ENCODE results near the gene GPR35.

Gene GPR35

GRCh38 chr2:240643811-240644150 lies 18.5 kb downstream of the GPR35 start:
- H2AFZ ChIP-seq (ENCODE audit: low read length, unreplicated experiment) = no peak overlapping the region
- H3K79me2 ChIP-seq (ENCODE audit: control insufficient read depth, insufficient read depth, low read length, unreplicated experiment) = no peaks in the 10 kb centered on the region
- no peak overlapping the region for H3K27ac ChIP-seq (ENCODE audit: low read depth, low read length)
- no peaks in the 10 kb centered on the region for H3K4me1 ChIP-seq (ENCODE audit: control insufficient read depth, insufficient read depth, low read length, unreplicated experiment)
- H3K27me3 ChIP-seq (ENCODE audit: insufficient read depth, low read length) = peaks cover 62% of the 10 kb centered on the region
- H3K36me3 ChIP-seq (ENCODE audit: insufficient read depth, low read length) = no peaks in the 10 kb centered on the region
- H3K4me3 ChIP-seq (ENCODE audit: low read depth, low read length) = no peak overlapping the region

GRCh38 chr2:240644171-240644651 lies 18.9 kb downstream of the GPR35 start:
- H3K4me1 ChIP-seq (ENCODE audit: control insufficient read depth, insufficient read depth, low read length, unreplicated experiment) = no peaks in the 10 kb centered on the region
- no peak overlapping the region for H3K27ac ChIP-seq (ENCODE audit: low read depth, low read length)
- H3K36me3 ChIP-seq (ENCODE audit: insufficient read depth, low read length) = no peaks in the 10 kb centered on the region
- H2AFZ ChIP-seq (ENCODE audit: low read length, unreplicated experiment) = no peak overlapping the region
- H3K27me3 ChIP-seq (ENCODE audit: insufficient read depth, low read length) = peaks cover 65% of the 10 kb centered on the region
- H3K79me2 ChIP-seq (ENCODE audit: control insufficient read depth, insufficient read depth, low read length, unreplicated experiment) = no peaks in the 10 kb centered on the region
- no peak overlapping the region for H3K4me3 ChIP-seq (ENCODE audit: low read depth, low read length)

DNA sequence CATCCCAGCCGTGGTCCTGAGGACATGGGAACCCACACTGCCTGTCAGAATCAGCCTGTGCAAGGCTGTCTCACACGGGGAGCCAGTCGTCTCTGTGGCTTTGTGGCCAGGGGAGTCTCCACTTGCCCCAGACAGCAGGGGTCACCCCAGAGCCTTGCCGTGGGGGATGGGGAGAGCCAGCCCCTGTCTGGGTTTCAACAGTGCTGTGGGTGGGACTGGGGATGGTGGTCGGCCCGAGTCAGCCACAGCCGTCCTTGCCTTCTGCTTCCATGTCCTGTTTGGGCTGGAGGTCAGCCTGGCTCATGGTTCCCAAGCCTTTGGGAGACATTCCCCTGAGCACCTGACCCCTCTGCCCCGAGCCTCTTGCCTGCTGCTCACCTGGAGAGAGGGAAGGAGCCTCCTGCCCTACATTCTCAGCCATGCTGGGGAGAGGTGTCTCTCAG lies 19.6 kb downstream of the GPR35 start:
- Histone ChIP-seq H3K4me1 (ENCODE audit: control insufficient read depth, insufficient read depth, low read length, unreplicated experiment) (no peaks in the 10 kb centered on the region), H2AFZ (ENCODE audit: low read length, unreplicated experiment) (no peak overlapping the region), H3K4me3 (ENCODE audit: low read depth, low read length) (no peak overlapping the region), H3K79me2 (ENCODE audit: control insufficient read depth, insufficient read depth, low read length, unreplicated experiment) (no peaks in the 10 kb centered on the region), H3K27ac (ENCODE audit: low read depth, low read length) (no peak overlapping the region), H3K36me3 (ENCODE audit: insufficient read depth, low read length) (no peaks in the 10 kb centered on the region), H3K27me3 (ENCODE audit: insufficient read depth, low read length) (peaks cover 68% of the 10 kb centered on the region)

GRCh38 chr2:240645346-240645745 lies 20.1 kb downstream of the GPR35 start:
- no peaks in the 10 kb centered on the region for H3K36me3 ChIP-seq (ENCODE audit: insufficient read depth, low read length)
- H3K79me2 ChIP-seq (ENCODE audit: control insufficient read depth, insufficient read depth, low read length, unreplicated experiment) = no peaks in the 10 kb centered on the region
- no peak overlapping the region for H3K27ac ChIP-seq (ENCODE audit: low read depth, low read length)
- no peak overlapping the region for H3K4me3 ChIP-seq (ENCODE audit: low read depth, low read length)
- H2AFZ ChIP-seq (ENCODE audit: low read length, unreplicated experiment) = no peak overlapping the region
- peaks cover 73% of the 10 kb centered on the region for H3K27me3 ChIP-seq (ENCODE audit: insufficient read depth, low read length)
- no peaks in the 10 kb centered on the region for H3K4me1 ChIP-seq (ENCODE audit: control insufficient read depth, insufficient read depth, low read length, unreplicated experiment)

GRCh38 chr2:240645801-240646175 lies 20.5 kb downstream of the GPR35 start:
- Histone ChIP-seq H3K4me1 (ENCODE audit: control insufficient read depth, insufficient read depth, low read length, unreplicated experiment) (no peaks in the 10 kb centered on the region), H3K79me2 (ENCODE audit: control insufficient read depth, insufficient read depth, low read length, unreplicated experiment) (no peaks in the 10 kb centered on the region), H3K4me3 (ENCODE audit: low read depth, low read length) (no peak overlapping the region), H2AFZ (ENCODE audit: low read length, unreplicated experiment) (no peak overlapping the region), H3K27ac (ENCODE audit: low read depth, low read length) (no peak overlapping the region), H3K27me3 (ENCODE audit: insufficient read depth, low read length) (peaks cover 78% of the 10 kb centered on the region), H3K36me3 (ENCODE audit: insufficient read depth, low read length) (no peaks in the 10 kb centered on the region)

GRCh38 chr2:240646176-240646899 lies 21.1 kb downstream of the GPR35 start:
- no peak overlapping the region for H3K4me3 ChIP-seq (ENCODE audit: low read depth, low read length)
- no peaks in the 10 kb centered on the region for H3K79me2 ChIP-seq (ENCODE audit: control insufficient read depth, insufficient read depth, low read length, unreplicated experiment)
- no peak overlapping the region for H3K27ac ChIP-seq (ENCODE audit: low read depth, low read length)
- H3K4me1 ChIP-seq (ENCODE audit: control insufficient read depth, insufficient read depth, low read length, unreplicated experiment) = no peaks in the 10 kb centered on the region
- H3K27me3 ChIP-seq (ENCODE audit: insufficient read depth, low read length) = peaks cover 83% of the 10 kb centered on the region
- H2AFZ ChIP-seq (ENCODE audit: low read length, unreplicated experiment) = no peak overlapping the region
- H3K36me3 ChIP-seq (ENCODE audit: insufficient read depth, low read length) = no peaks in the 10 kb centered on the region

- Histone ChIP-seq H2AFZ (ENCODE audit: low read length, unreplicated experiment) (no peak overlapping the region), H3K27me3 (ENCODE audit: insufficient read depth, low read length) (peaks cover 90% of the 10 kb centered on the region), H3K4me1 (ENCODE audit: control insufficient read depth, insufficient read depth, low read length, unreplicated experiment) (no peaks in the 10 kb centered on the region), H3K4me3 (ENCODE audit: low read depth, low read length) (no peak overlapping the region), H3K27ac (ENCODE audit: low read depth, low read length) (no peak overlapping the region), H3K79me2 (ENCODE audit: control insufficient read depth, insufficient read depth, low read length, unreplicated experiment) (no peaks in the 10 kb centered on the region), H3K36me3 (ENCODE audit: insufficient read depth, low read length) (no peaks in the 10 kb centered on the region)
Observed at GRCh38 chr2:240646900-240647502, 21.7 kb downstream of the GPR35 start.

GRCh38 chr2:240647503-240648154 lies 22.3 kb downstream of the GPR35 start:
- Histone ChIP-seq H3K36me3 (ENCODE audit: insufficient read depth, low read length) (no peaks in the 10 kb centered on the region), H3K79me2 (ENCODE audit: control insufficient read depth, insufficient read depth, low read length, unreplicated experiment) (no peaks in the 10 kb centered on the region), H2AFZ (ENCODE audit: low read length, unreplicated experiment) (no peak overlapping the region), H3K4me1 (ENCODE audit: control insufficient read depth, insufficient read depth, low read length, unreplicated experiment) (no peaks in the 10 kb centered on the region), H3K4me3 (ENCODE audit: low read depth, low read length) (no peak overlapping the region), H3K27me3 (ENCODE audit: insufficient read depth, low read length) (peaks cover 96% of the 10 kb centered on the region), H3K27ac (ENCODE audit: low read depth, low read length) (no peak overlapping the region)

GRCh38 chr2:240648155-240648649 lies 22.9 kb downstream of the GPR35 start:
- Histone ChIP-seq H3K79me2 (ENCODE audit: control insufficient read depth, insufficient read depth, low read length, unreplicated experiment) (no peaks in the 10 kb centered on the region), H3K36me3 (ENCODE audit: insufficient read depth, low read length) (no peaks in the 10 kb centered on the region), H3K27me3 (ENCODE audit: insufficient read depth, low read length) (peaks cover 97% of the 10 kb centered on the region), H3K4me3 (ENCODE audit: low read depth, low read length) (no peak overlapping the region), H2AFZ (ENCODE audit: low read length, unreplicated experiment) (no peak overlapping the region), H3K27ac (ENCODE audit: low read depth, low read length) (no peak overlapping the region), H3K4me1 (ENCODE audit: control insufficient read depth, insufficient read depth, low read length, unreplicated experiment) (no peaks in the 10 kb centered on the region)

GRCh38 chr2:240648650-240649275 lies 23.5 kb downstream of the GPR35 start:
- Histone ChIP-seq H3K27me3 (ENCODE audit: insufficient read depth, low read length) (peaks cover 97% of the 10 kb centered on the region), H3K4me3 (ENCODE audit: low read depth, low read length) (no peak overlapping the region), H3K4me1 (ENCODE audit: control insufficient read depth, insufficient read depth, low read length, unreplicated experiment) (no peaks in the 10 kb centered on the region), H3K36me3 (ENCODE audit: insufficient read depth, low read length) (no peaks in the 10 kb centered on the region), H3K79me2 (ENCODE audit: control insufficient read depth, insufficient read depth, low read length, unreplicated experiment) (no peaks in the 10 kb centered on the region), H3K27ac (ENCODE audit: low read depth, low read length) (no peak overlapping the region), H2AFZ (ENCODE audit: low read length, unreplicated experiment) (no peak overlapping the region)
